Endothelial cell of umbilical vein (primary cell): ENCODE measurements around the gene GPSM1. TPM values are rescaled to one million over a fixed set of nuclear protein-coding genes. Genes with fewer than 3 reads are reported as not detected.
"Not testable (repeated sequence)": the region's sequence is repeated elsewhere in the genome, so short reads cannot be mapped to it uniquely, and the experiment has no call there.

Experiments
- BruUV-seq: library from RNA; stranded (reverse); fragments of 400-500 nt; replicated peaks from 2 replicates; lab custom pipeline; 2021; lab: Mats Ljungman, UMichigan
- CTCF ChIA-PET: fragments of 300-600, 350-600 bp; sonication (Branson Sonifier 250); formaldehyde crosslinking; loops from one replicate; lab custom pipeline; 2021; ENCODE audit warnings: antibody characterized with exemption, inconsistent platforms; lab: Charles Lee
- POLR2A ChIA-PET: fragments of 300-600, 350-600 bp; sonication (Branson Sonifier 250); formaldehyde crosslinking; loops from one replicate; lab custom pipeline; 2021; ENCODE audit warnings: antibody characterized with exemption, inconsistent platforms; lab: Charles Lee
- DNase-seq: peaks from one replicate; pipeline ENCODE4 v3.0.0-alpha.2; 2011; ENCODE audit warnings: low read depth, low spot score
- FAIRE-seq: peaks from 2 replicates; lab custom pipeline; 2011; peaks lifted over from hg19 to GRCh38; lab: Jason Lieb, UNC
- H2AFZ ChIP-seq: 2 replicates; pipeline ENCODE4 v1.6.0; 2012; ENCODE audit warnings: low read depth, low read length, control low read depth, inconsistent platforms
- H3K27ac ChIP-seq: 2 replicates; pipeline ENCODE4 v1.5.1; 2011; ENCODE audit warnings: low read depth, mild to moderate bottlenecking, control low read depth, low read length, moderate library complexity; ENCODE audit not compliant: insufficient read depth
- H3K27me3 ChIP-seq, 2 experiments: 2 replicates each; pipeline versions ENCODE4 v1.6.0 to v1.6.1; 2011; ENCODE audit warnings: low read length in 2 of 2, mixed read lengths in 1 of 2; ENCODE audit not compliant: control insufficient read depth in 2 of 2, insufficient read depth in 2 of 2
- H3K36me3 ChIP-seq, 2 experiments: 2 replicates in 1 of 2; 3 replicates in 1 of 2; pipeline ENCODE4 v1.5.1; 2011; ENCODE audit warnings: low read length in 2 of 2, mild to moderate bottlenecking in 1 of 2, moderate library complexity in 1 of 2; ENCODE audit not compliant: control insufficient read depth in 2 of 2, insufficient read depth in 2 of 2; ENCODE audit errors: extremely low read depth in 1 of 2
- H3K4me1 ChIP-seq: 3 replicates; pipeline ENCODE4 v1.5.1; 2011; ENCODE audit warnings: mild to moderate bottlenecking, low read length; ENCODE audit not compliant: control insufficient read depth, insufficient read depth; ENCODE audit errors: extremely low read depth
- H3K4me2 ChIP-seq: 2 replicates; pipeline ENCODE4 v1.6.1; 2011; ENCODE audit warnings: low read length, control low read depth, mixed read lengths; ENCODE audit not compliant: insufficient read depth
- H3K4me3 ChIP-seq, 3 experiments: fragments of 200-600 bp in 1 of 3; sonication (generic), shearing (Covaris generic) in 1 of 3; replicated peaks in 1 of 3; 2 replicates each; pipeline ENCODE4 v1.5.1; 2011 to 2016; ENCODE audit warnings: control low read depth in 3 of 3, low read length in 3 of 3, mild to moderate bottlenecking in 2 of 3, inconsistent platforms in 1 of 3, low read depth in 1 of 3, moderate library complexity in 1 of 3; ENCODE audit not compliant: insufficient read depth in 1 of 3
- H3K79me2 ChIP-seq: 2 replicates; pipeline ENCODE4 v1.6.0; 2012; ENCODE audit warnings: low read length, inconsistent platforms; ENCODE audit not compliant: control insufficient read depth, insufficient read depth
- H3K9ac ChIP-seq: replicated peaks from 2 replicates; pipeline ENCODE3; 2011; ENCODE audit warnings: low read length, control low read depth; ENCODE audit not compliant: insufficient read depth; ENCODE audit errors: extremely low read depth
- H3K9me1 ChIP-seq: replicated peaks from 3 replicates; pipeline ENCODE4 v1.6.0; 2011; ENCODE audit warnings: mild to moderate bottlenecking, low read length; ENCODE audit not compliant: control insufficient read depth, insufficient read depth; ENCODE audit errors: extremely low read depth
- H3K9me3 ChIP-seq: replicated peaks from 2 replicates; pipeline ENCODE4 v1.5.1; 2012; ENCODE audit warnings: low read length, inconsistent platforms; ENCODE audit not compliant: control insufficient read depth, insufficient read depth
- H4K20me1 ChIP-seq: replicated peaks from 2 replicates; pipeline ENCODE3; 2011; ENCODE audit warnings: mild to moderate bottlenecking, low read length; ENCODE audit not compliant: control insufficient read depth, insufficient read depth; ENCODE audit errors: extremely low read depth
- CTCF ChIP-seq, 2 donors: IDR thresholded peaks; 1 replicate in 1 of 2; 2 replicates in 1 of 2; pipeline ENCODE4 v1.5.1; 2011; ENCODE audit warnings: low read length in 2 of 2, mild to moderate bottlenecking in 2 of 2, moderate library complexity in 2 of 2, control low read depth in 1 of 2, inconsistent platforms in 1 of 2, low read depth in 1 of 2; ENCODE audit not compliant: insufficient read depth in 1 of 2; ENCODE audit errors: extremely low read depth in 1 of 2
- EZH2 ChIP-seq: IDR thresholded peaks from 2 replicates; pipeline ENCODE4 v1.6.1; 2012; ENCODE audit warnings: borderline replicate concordance, low read depth, mild to moderate bottlenecking, moderate library complexity, low read length, inconsistent platforms; ENCODE audit not compliant: severe bottlenecking
- FOS ChIP-seq: IDR thresholded peaks from 2 replicates; pipeline ENCODE4 v1.6.1; 2011; ENCODE audit warnings: mild to moderate bottlenecking, low read length, moderate library complexity, borderline replicate concordance; ENCODE audit not compliant: insufficient read depth
- GATA2 ChIP-seq: IDR thresholded peaks from 2 replicates; pipeline ENCODE4 v1.7.0; 2011; ENCODE audit warnings: low read depth, mild to moderate bottlenecking, moderate library complexity, mixed read lengths, low read length; ENCODE audit not compliant: insufficient read length, insufficient read depth
- JUN ChIP-seq: IDR thresholded peaks from 2 replicates; pipeline ENCODE4 v1.6.1; 2011; ENCODE audit warnings: borderline replicate concordance, low read depth; ENCODE audit not compliant: insufficient read length, insufficient read depth
- MYC ChIP-seq: IDR thresholded peaks from one replicate; pipeline ENCODE4 v1.6.1; 2011; ENCODE audit warnings: mild to moderate bottlenecking, low read depth, low read length
- POLR2A ChIP-seq: IDR thresholded peaks from 2 replicates; pipeline ENCODE4 v1.6.1; 2012; ENCODE audit warnings: low read depth, mild to moderate bottlenecking, control low read depth, low read length
- POLR2AphosphoS5 ChIP-seq: IDR thresholded peaks from 2 replicates; pipeline ENCODE4 v1.6.1; 2012; ENCODE audit warnings: low read depth, mild to moderate bottlenecking, control low read depth, low read length, moderate library complexity; ENCODE audit not compliant: insufficient read depth
- dilution Hi-C: fragments of 300-500 bp; cut with MboI; formaldehyde crosslinking; loops from one replicate; pipeline ENCODE4 v1.15.0; 2019; ENCODE audit warnings: low sequenced_read_pairs; ENCODE audit not compliant: extremely low pct_ligation_motif_present
- intact Hi-C: fragments of 100-400 bp; cut with micrococcal nuclease; formaldehyde crosslinking; loops from one replicate; pipeline ENCODE4 v1.10.0; 2022
- polyA plus RNA-seq, 4 experiments: library from polyadenylated mRNA; depleted of rRNA in 3 of 4; stranded (reverse) in 3 of 4; unstranded in 1 of 4; fragments of >200 nt; gene quantifications; 2 replicates each; pipeline versions ENCODE4 v1.2.1 to v1.2.3, GENCODE V29; 2011 to 2012; ENCODE audit warnings: missing spikeins in 1 of 4
- total RNA-seq: library from RNA; stranded (reverse); gene quantifications from 2 replicates; pipeline ENCODE4 v1.2.3, GENCODE V29; 2021
- TF ChIP-seq, protein P1 (sequence below): IDR thresholded peaks from 2 replicates; pipeline ENCODE4 v1.6.1; 2011; ENCODE audit not compliant: insufficient read depth, insufficient read length

The GPSM1 gene
- total and polyA plus RNA-seq, 2 donors (not counting 3 experiments of a cell fraction or from before 2014, with no cell fraction given), result 34.6 to 47.1 TPM

- BruUV-seq, intact Hi-C loops, H3K27ac ChIP-seq, H3K4me1 ChIP-seq, dilution Hi-C loops, H4K20me1 ChIP-seq, DNase-seq, H3K79me2 ChIP-seq, H3K4me3 ChIP-seq, H3K4me2 ChIP-seq, H3K27me3 ChIP-seq, H3K36me3 ChIP-seq, H3K9me3 ChIP-seq, H3K9me1 ChIP-seq, POLR2A ChIA-PET, FAIRE-seq, H2AFZ ChIP-seq, CTCF ChIA-PET, H3K9ac ChIP-seq: not testable (repeated sequence)
These were observed 6.4 kb upstream of the GPSM1 start for GRCh38 chr9:136320972-136321371.

GRCh38 chr9:136321561-136321960 is 5.8 kb upstream of the GPSM1 start:
- H3K4me3 ChIP-seq, result no peak overlapping the region
- FAIRE-seq (no peak), DNase-seq (no peak)
- TF ChIP-seq JUN, result no peak
- no peak for TF ChIP-seq EZH2
- no peak for TF ChIP-seq FOS
- no peak for TF ChIP-seq POLR2AphosphoS5
- no peak for TF ChIP-seq GATA2
- TF ChIP-seq POLR2A, result no peak
- no peak for TF ChIP-seq MYC
- TF ChIP-seq CTCF (IDR thresholded peaks at IDR 0.05; ENCODE audit: extremely low read depth in 1 of 2, insufficient read depth in 1 of 2, low read depth in 1 of 2, low read length in 2 of 2), result no peak
- TF ChIP-seq, protein P1, sequence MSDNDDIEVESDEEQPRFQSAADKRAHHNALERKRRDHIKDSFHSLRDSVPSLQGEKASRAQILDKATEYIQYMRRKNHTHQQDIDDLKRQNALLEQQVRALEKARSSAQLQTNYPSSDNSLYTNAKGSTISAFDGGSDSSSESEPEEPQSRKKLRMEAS, result no peak
- no TSS peak for BruUV-seq
- H3K4me1 ChIP-seq, result peaks cover 7% of the 10 kb centered on the region
- no peaks in the 10 kb centered on the region for H3K79me2 ChIP-seq
- no peak overlapping the region for H3K27ac ChIP-seq
- H3K9me1 ChIP-seq, result no peaks in the 10 kb centered on the region
- dilution Hi-C loops, result no loop called here
- no peaks in the 10 kb centered on the region for H3K9me3 ChIP-seq
- intact Hi-C loops, result no loop called here
- H2AFZ ChIP-seq, result no peak overlapping the region
- H3K36me3 ChIP-seq, result no peaks in the 10 kb centered on the region
- H3K9ac ChIP-seq, result no peak overlapping the region
- ChIA-PET CTCF (no interaction called here), POLR2A (no interaction called here)
- no peaks in the 10 kb centered on the region for H3K27me3 ChIP-seq
- H4K20me1 ChIP-seq, result no peaks in the 10 kb centered on the region
- H3K4me2 ChIP-seq, result no peak overlapping the region
